H1 (cell line): ENCODE results near the gene ACAP1. TPM values are rescaled to one million over a fixed set of nuclear protein-coding genes. Genes with fewer than 3 reads are reported as not detected.

Experiments used
- CTCF ChIA-PET: fragments of 300-600 bp; sonication (Branson Sonifier 250); formaldehyde crosslinking; loops from one replicate; lab custom pipeline; 2021; ENCODE audit not compliant: partially characterized antibody; lab: Charles Lee
- POLR2A ChIA-PET: fragments of 300-600 bp; sonication (Branson Sonifier 250); formaldehyde crosslinking; loops from one replicate; lab custom pipeline; 2021; ENCODE audit warnings: inconsistent platforms; ENCODE audit not compliant: partially characterized antibody; lab: Charles Lee
- DNase-seq, 2 experiments: peaks; one replicate each; pipeline versions ENCODE4 v3.0.0 to v3.0.0-alpha.2; 2010 to 2022; ENCODE audit warnings: low spot score in 2 of 2, low read depth in 1 of 2, mixed read lengths in 1 of 2
- FAIRE-seq: peaks from 2 replicates; lab custom pipeline; 2011; peaks lifted over from hg19 to GRCh38; lab: Jason Lieb, UNC
- H2AFZ ChIP-seq: 2 replicates; pipeline ENCODE4 v1.8.1; 2012; ENCODE audit warnings: low read length, inconsistent platforms
- H2AK5ac ChIP-seq: 2 replicates; pipeline ENCODE4 v1.6.1; 2013; ENCODE audit warnings: low read depth, low read length
- H2BK120ac ChIP-seq: replicated peaks from 2 replicates; pipeline ENCODE3; 2013; ENCODE audit warnings: low read depth, low read length, inconsistent platforms
- H2BK12ac ChIP-seq: 2 replicates; pipeline ENCODE4 v1.6.1; 2013; ENCODE audit warnings: low read depth, low read length
- H2BK15ac ChIP-seq: 2 replicates; pipeline ENCODE4 v1.6.1; 2013; ENCODE audit warnings: low read length
- H2BK20ac ChIP-seq: 2 replicates; pipeline ENCODE4 v1.6.1; 2013; ENCODE audit warnings: low read length
- H2BK5ac ChIP-seq: 2 replicates; pipeline ENCODE4 v1.6.1; 2013; ENCODE audit warnings: low read depth, low read length
- H3K14ac ChIP-seq: 2 replicates; pipeline ENCODE4 v1.6.1; 2013; ENCODE audit warnings: inconsistent platforms; ENCODE audit not compliant: insufficient read length
- H3K18ac ChIP-seq: 2 replicates; pipeline ENCODE4 v1.6.1; 2013; ENCODE audit warnings: low read length; ENCODE audit errors: extremely low read depth
- H3K23ac ChIP-seq: 2 replicates; pipeline ENCODE4 v1.6.1; 2013; ENCODE audit warnings: inconsistent platforms; ENCODE audit not compliant: insufficient read length
- H3K23me2 ChIP-seq: 2 replicates; pipeline ENCODE4 v1.6.1; 2013; ENCODE audit warnings: low read depth, low read length
- H3K27ac ChIP-seq: 2 replicates; pipeline ENCODE4 v1.6.1; 2011; ENCODE audit warnings: low read depth, low read length, inconsistent platforms
- H3K27me3 ChIP-seq, 4 experiments: replicated peaks in 1 of 4; 1 replicate in 1 of 4; 2 replicates in 3 of 4; pipeline versions ENCODE4 v1.6.1 to v1.8.1; 2011 to 2013; ENCODE audit warnings: low read length in 3 of 4, mild to moderate bottlenecking in 3 of 4, inconsistent platforms in 2 of 4, mixed read lengths in 2 of 4, moderate library complexity in 1 of 4; ENCODE audit not compliant: control insufficient read depth in 3 of 4, insufficient read depth in 3 of 4; ENCODE audit errors: extremely low read depth in 1 of 4
- H3K36me3 ChIP-seq, 4 experiments: 2 replicates each; pipeline versions ENCODE4 v1.6.1 to v1.8.1; 2011 to 2013; ENCODE audit warnings: mild to moderate bottlenecking in 4 of 4, low read length in 3 of 4, moderate library complexity in 2 of 4, control low read depth in 1 of 4, inconsistent platforms in 1 of 4; ENCODE audit not compliant: insufficient read depth in 4 of 4, control insufficient read depth in 2 of 4
- H3K4ac ChIP-seq: replicated peaks from 2 replicates; pipeline ENCODE3; 2013; ENCODE audit warnings: low read length, low read depth, mixed read lengths, inconsistent platforms; ENCODE audit not compliant: insufficient read length
- H3K4me1 ChIP-seq, 4 experiments: replicated peaks in 1 of 4; 1 replicate in 1 of 4; 2 replicates in 3 of 4; pipeline versions ENCODE4 v1.6.1 to v1.8.1; 2011 to 2013; ENCODE audit warnings: low read length in 3 of 4, inconsistent platforms in 2 of 4, mixed read lengths in 1 of 4; ENCODE audit not compliant: insufficient read depth in 4 of 4, control insufficient read depth in 3 of 4
- H3K4me2 ChIP-seq, 2 experiments: 2 replicates each; pipeline versions ENCODE4 v1.6.1 to v1.8.1; 2011 to 2013; ENCODE audit warnings: low read depth in 2 of 2, low read length in 2 of 2, control low read depth in 1 of 2, inconsistent platforms in 1 of 2, mild to moderate bottlenecking in 1 of 2; ENCODE audit not compliant: insufficient read depth in 1 of 2
- H3K4me3 ChIP-seq, 4 experiments: fragments of 200-600, 300-600 bp in 1 of 4; sonication (generic), shearing (Covaris generic), sonication (Bioruptor Twin) in 1 of 4; 2 replicates each; pipeline versions ENCODE4 v1.5.1 to v1.8.1; 2011 to 2016; ENCODE audit warnings: low read length in 4 of 4, low read depth in 3 of 4, control low read depth in 2 of 4, inconsistent platforms in 2 of 4, mild to moderate bottlenecking in 2 of 4, mixed read lengths in 1 of 4, moderate library complexity in 1 of 4; ENCODE audit not compliant: insufficient read depth in 2 of 4; ENCODE audit errors: extremely low read depth in 1 of 4
- H3K56ac ChIP-seq: replicated peaks from 2 replicates; pipeline ENCODE3; 2013; ENCODE audit warnings: low read depth, mild to moderate bottlenecking, mixed read lengths, low read length, inconsistent platforms; ENCODE audit not compliant: insufficient read length
- H3K79me1 ChIP-seq: 2 replicates; pipeline ENCODE4 v1.6.1; 2013; ENCODE audit warnings: low read depth, low read length, control low read depth
- H3K79me2 ChIP-seq, 2 experiments: 2 replicates each; pipeline versions ENCODE4 v1.6.1 to v1.8.1; 2012 to 2013; ENCODE audit warnings: low read length in 2 of 2, mild to moderate bottlenecking in 2 of 2, inconsistent platforms in 1 of 2; ENCODE audit not compliant: insufficient read depth in 2 of 2, control insufficient read depth in 1 of 2
- H3K9ac ChIP-seq, 4 experiments: replicated peaks in 1 of 4; 1 replicate in 1 of 4; 2 replicates in 3 of 4; pipeline versions ENCODE4 v1.6.1 to v1.8.1; 2011 to 2013; ENCODE audit warnings: low read depth in 3 of 4, low read length in 3 of 4, control low read depth in 2 of 4, mild to moderate bottlenecking in 2 of 4, moderate library complexity in 2 of 4, inconsistent platforms in 1 of 4; ENCODE audit errors: extremely low read depth in 1 of 4
- H3K9me3 ChIP-seq, 2 experiments: 2 replicates each; pipeline versions ENCODE4 v1.6.1 to v1.8.1; 2012 to 2013; ENCODE audit warnings: mild to moderate bottlenecking in 2 of 2, moderate library complexity in 2 of 2, control low read depth in 1 of 2, inconsistent platforms in 1 of 2, low read depth in 1 of 2, low read length in 1 of 2, mixed read lengths in 1 of 2; ENCODE audit not compliant: insufficient read depth in 2 of 2
- H4K20me1 ChIP-seq, 2 experiments: replicated peaks in 1 of 2; 2 replicates each; pipeline versions ENCODE3 to v1.8.1; 2011 to 2013; ENCODE audit warnings: inconsistent platforms in 2 of 2, low read length in 2 of 2, mild to moderate bottlenecking in 1 of 2; ENCODE audit not compliant: insufficient read depth in 2 of 2, control insufficient read depth in 1 of 2
- H4K5ac ChIP-seq: 2 replicates; pipeline ENCODE4 v1.6.1; 2013; ENCODE audit warnings: low read length, low read depth, mixed read lengths, inconsistent platforms; ENCODE audit not compliant: insufficient read length
- H4K8ac ChIP-seq: 2 replicates; pipeline ENCODE4 v1.8.0; 2013; ENCODE audit warnings: mild to moderate bottlenecking, moderate library complexity, low read length, inconsistent platforms; ENCODE audit not compliant: insufficient read depth; ENCODE audit errors: extremely low read depth
- H4K91ac ChIP-seq: replicated peaks from 2 replicates; pipeline ENCODE3; 2013; ENCODE audit warnings: low read length, mixed read lengths, inconsistent platforms; ENCODE audit not compliant: insufficient read length
- CHD2 ChIP-seq: IDR thresholded peaks from 2 replicates; pipeline ENCODE4 v1.6.1; 2012; ENCODE audit warnings: low read length, improper control_type of control experiment
- CREB1 ChIP-seq: IDR thresholded peaks from 2 replicates; pipeline ENCODE4 v1.6.1; 2012; ENCODE audit warnings: inconsistent platforms
- FOSL1 ChIP-seq: IDR thresholded peaks from 2 replicates; pipeline ENCODE4 v1.6.1; 2011; ENCODE audit warnings: mild to moderate bottlenecking, low read depth, low read length, moderate library complexity; ENCODE audit not compliant: insufficient read depth
- KDM5A ChIP-seq: fragments of 200-600 bp; IDR thresholded peaks from 2 replicates; pipeline ENCODE4 v1.7.1; 2012; ENCODE audit warnings: mild to moderate bottlenecking, low read length, inconsistent platforms, mixed read lengths
- POLR2AphosphoS5 ChIP-seq: IDR thresholded peaks from 2 replicates; pipeline ENCODE4 v1.6.1; 2011; ENCODE audit warnings: low read depth, low read length
- POU5F1 ChIP-seq: IDR thresholded peaks from 2 replicates; pipeline ENCODE4 v1.6.1; 2011; ENCODE audit warnings: low read depth, mild to moderate bottlenecking, low read length, moderate library complexity
- SIN3A ChIP-seq, 2 experiments: IDR thresholded peaks in 1 of 2; conservative IDR thresholded peaks in 1 of 2; 2 replicates each; pipeline ENCODE4 v1.6.1; 2011 to 2012; ENCODE audit warnings: low read length in 2 of 2, improper control_type of control experiment in 1 of 2, low read depth in 1 of 2, mild to moderate bottlenecking in 1 of 2
- SIRT6 ChIP-seq: IDR thresholded peaks from one replicate; pipeline ENCODE4 v1.7.1; 2012; ENCODE audit warnings: low read length, inconsistent platforms
- SIX5 ChIP-seq: IDR thresholded peaks from 2 replicates; pipeline ENCODE4 v1.6.1; 2011; ENCODE audit warnings: mild to moderate bottlenecking, low read depth, low read length
- SP2 ChIP-seq: IDR thresholded peaks from 2 replicates; pipeline ENCODE4 v1.6.1; 2012; ENCODE audit warnings: mild to moderate bottlenecking, low read length, inconsistent platforms
- SP4 ChIP-seq: IDR thresholded peaks from 2 replicates; pipeline ENCODE4 v1.6.1; 2012; ENCODE audit warnings: low read length, inconsistent platforms
- TEAD4 ChIP-seq: IDR thresholded peaks from 2 replicates; pipeline ENCODE4 v1.6.1; 2012; ENCODE audit warnings: low read depth, low read length, inconsistent platforms, mixed read lengths
- WGBS, 2 experiments: shearing (Covaris generic) in 1 of 2; methylation state at CpG; one replicate each; pipeline versions ENCODE4 v1.1.6 to v1.1.7; 2013 to 2015; ENCODE audit warnings: low lambda C conversion rate in 2 of 2, mixed read lengths in 2 of 2, inconsistent platforms in 1 of 2, low coverage in 1 of 2, missing lambda C conversion rate in 1 of 2; ENCODE audit not compliant: insufficient replicate concordance in 2 of 2, insufficient coverage in 1 of 2, insufficient read length in 1 of 2; ENCODE audit errors: extremely low coverage in 1 of 2, missing lambda C conversion rate in 1 of 2; 5-methylcytosine and 5-hydroxymethylcytosine counted together
- polyA plus RNA-seq, 7 experiments: library from polyadenylated mRNA; depleted of rRNA in 3 of 7; stranded (reverse) in 5 of 7; unstranded in 2 of 7; fragments of >200 nt in 5 of 7; fragments of 200-250 nt in 2 of 7; gene quantifications; 1 replicate in 5 of 7; 2 replicates in 1 of 7; 4 replicates in 1 of 7; pipeline versions ENCODE4 v1.2.1 to v1.2.3, GENCODE V29; 2011 to 2013; ENCODE audit warnings: missing spikeins in 2 of 7, mixed read lengths in 2 of 7
- total RNA-seq: library from RNA; stranded (reverse); fragmentation: NEBNext Ultra II Directional; extraction: Animal tissue kit (Norgen Biotek cat#: 25700); gene quantifications from 2 replicates; pipeline ENCODE4 v1.2.1, GENCODE V29; 2021

The ACAP1 gene
- total and polyA plus RNA-seq, 2 of the 8 experiments (the other 6 are each of a cell fraction or from before 2014, with no cell fraction given), result 11.9 to 45.1 TPM

GRCh38 chr17:7394452-7395191 is 58.3 kb downstream of the ACAP1 start, which contains the start of gene PLSCR3:
Gene PLSCR3, minus strand, starts transcription at chr17:7394525. Its CDS starts 415 bp downstream, at chr17:7394110.
- Histone ChIP-seq H3K27me3 (no peaks in the 10 kb centered on the region), H3K36me3 (peaks cover 0 to 16% (median 7%) of the 10 kb centered on the region in 4 experiments; a peak in 4 of 8 replicates), H2BK20ac (no peak within 1 kb of the TSS), H3K18ac (peak within 1 kb of the TSS; percentile 90), H3K4me1 (peaks cover 0 to 9% (median 3%) of the 10 kb centered on the region in 4 experiments; a peak in 6 of 7 replicates), H4K20me1 (peaks cover 0 to 8% of the 10 kb centered on the region in 2 experiments), H4K91ac (no peak within 1 kb of the TSS), H3K9ac (peak within 1 kb of the TSS in 3 of 4 experiments; percentile 34 to 63 (median 44); a peak in 4 of 7 replicates), H2AK5ac (no peak within 1 kb of the TSS), H2BK5ac (peak within 1 kb of the TSS; percentile 75; the same call in 1 of the 2 replicates), H2BK120ac (no peak within 1 kb of the TSS), H3K4ac (no peak within 1 kb of the TSS), H2BK15ac (peak within 1 kb of the TSS; percentile 29; the same call in 1 of the 2 replicates), H4K8ac (no peak within 1 kb of the TSS; the same call in 1 of the 2 replicates), H3K23ac (no peak within 1 kb of the TSS), H3K4me2 (peak within 1 kb of the TSS; percentile 91 to 95), H3K23me2 (peaks cover 14% of the 10 kb centered on the region; the same call in 1 of the 2 replicates), H3K4me3 (peak within 1 kb of the TSS; percentile 69 to 83 (median 72)), H2AFZ (peak within 1 kb of the TSS; percentile 61; the same call in 1 of the 2 replicates), H2BK12ac (no peak within 1 kb of the TSS), H3K9me3 (no peaks in the 10 kb centered on the region), H3K79me1 (no peaks in the 10 kb centered on the region; the same call in 1 of the 2 replicates), H3K56ac (peak within 1 kb of the TSS; percentile 54), H3K79me2 (no peaks in the 10 kb centered on the region), H4K5ac (peak within 1 kb of the TSS; percentile 67), H3K27ac (no peak within 1 kb of the TSS), H3K14ac (no peak within 1 kb of the TSS)
- ChIA-PET POLR2A (interaction anchor here (0.6 to 4.9 kb wide), 9 partner anchors 8 to 81 kb away, joined by 3 to 29 read pairs (median 4); partner anchors contain the start of genes TMEM102, TMEM256 and TNK1), CTCF (interaction anchor here (0.6 to 2.6 kb wide), 10 partner anchors 8 to 288 kb away, joined by 3 to 9 read pairs (median 4); partner anchors contain the start of genes KCTD11, SOX15, SPEM1 and TMEM256)
- FAIRE-seq, result no peak
- 2% methylated on average over 44 of the region's 71 CpGs; no CpG with 5 or more reads in 1 of the 2 experiments for WGBS, 2 experiments
- peak in 1 of 2 experiments; percentile 93 for DNase-seq
- no peak for TF ChIP-seq TEAD4
- no peak for TF ChIP-seq SIRT6
- TF ChIP-seq SP4, result no peak
- TF ChIP-seq POU5F1, result no peak
- TF ChIP-seq CREB1, result peak; percentile 49; the same call in 1 of the 2 replicates
- TF ChIP-seq KDM5A, result no peak
- no peak for TF ChIP-seq POLR2AphosphoS5
- TF ChIP-seq CHD2, result no peak
- no peak for TF ChIP-seq SIX5
- TF ChIP-seq SP2, result no peak
- peak; percentile 62 to 93; a peak in 3 of 4 replicates for TF ChIP-seq SIN3A (conservative IDR thresholded peaks at IDR 0.05 in 1 of 2, IDR thresholded peaks at IDR 0.05 in 1 of 2; ENCODE audit: low read depth in 1 of 2, low read length in 2 of 2)
- no peak for TF ChIP-seq FOSL1
